ENCODE results near the gene KRTAP5-8.

Gene KRTAP5-8

GRCh38 chr11:71501071-71501985 is 36.5 kb upstream of the KRTAP5-8 start:
- Histone ChIP-seq H3K27me3 (ENCODE audit: control insufficient read depth, insufficient read depth, low read length) (no peaks in the 10 kb centered on the region), H3K36me3 (ENCODE audit: control insufficient read depth, insufficient read depth, low read length) (no peaks in the 10 kb centered on the region)

DNA sequence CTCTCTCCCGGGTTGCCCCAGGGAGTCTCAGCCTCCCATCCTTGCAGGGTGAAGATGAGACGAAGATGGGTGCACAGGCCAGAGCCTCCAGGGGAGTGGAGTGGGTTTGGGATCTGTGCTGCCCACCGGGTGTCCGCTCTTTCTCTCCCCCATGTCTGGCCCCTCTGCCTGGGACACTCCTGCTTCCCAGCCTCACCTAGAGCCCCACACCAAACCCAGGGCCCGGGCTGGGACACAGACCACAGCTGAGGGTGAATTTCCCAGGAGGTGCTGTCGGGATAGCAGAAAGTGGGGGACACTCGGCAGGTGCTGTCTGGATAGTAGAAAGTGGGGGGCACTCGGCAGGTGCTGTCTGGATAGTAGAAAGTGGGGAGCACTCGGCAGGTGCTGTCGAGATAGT is 35.8 kb upstream of the KRTAP5-8 start:
- no peak overlapping the region for H3K4me3 ChIP-seq (ENCODE audit: low read depth, low read length)
- H3K27ac ChIP-seq, result no peak overlapping the region
- H3K4me1 ChIP-seq, result no peaks in the 10 kb centered on the region
- no peak overlapping the region for H3K4me2 ChIP-seq (ENCODE audit: low read length)
- H2AFZ ChIP-seq, result no peak overlapping the region
- H3K9ac ChIP-seq, result no peak overlapping the region
- H3K9me3 ChIP-seq (ENCODE audit: control insufficient read depth, low read length), result no peaks in the 10 kb centered on the region
- H3K36me3 ChIP-seq (ENCODE audit: control insufficient read depth, insufficient read depth, low read length), result no peaks in the 10 kb centered on the region
- TF ChIP-seq, protein P1, sequence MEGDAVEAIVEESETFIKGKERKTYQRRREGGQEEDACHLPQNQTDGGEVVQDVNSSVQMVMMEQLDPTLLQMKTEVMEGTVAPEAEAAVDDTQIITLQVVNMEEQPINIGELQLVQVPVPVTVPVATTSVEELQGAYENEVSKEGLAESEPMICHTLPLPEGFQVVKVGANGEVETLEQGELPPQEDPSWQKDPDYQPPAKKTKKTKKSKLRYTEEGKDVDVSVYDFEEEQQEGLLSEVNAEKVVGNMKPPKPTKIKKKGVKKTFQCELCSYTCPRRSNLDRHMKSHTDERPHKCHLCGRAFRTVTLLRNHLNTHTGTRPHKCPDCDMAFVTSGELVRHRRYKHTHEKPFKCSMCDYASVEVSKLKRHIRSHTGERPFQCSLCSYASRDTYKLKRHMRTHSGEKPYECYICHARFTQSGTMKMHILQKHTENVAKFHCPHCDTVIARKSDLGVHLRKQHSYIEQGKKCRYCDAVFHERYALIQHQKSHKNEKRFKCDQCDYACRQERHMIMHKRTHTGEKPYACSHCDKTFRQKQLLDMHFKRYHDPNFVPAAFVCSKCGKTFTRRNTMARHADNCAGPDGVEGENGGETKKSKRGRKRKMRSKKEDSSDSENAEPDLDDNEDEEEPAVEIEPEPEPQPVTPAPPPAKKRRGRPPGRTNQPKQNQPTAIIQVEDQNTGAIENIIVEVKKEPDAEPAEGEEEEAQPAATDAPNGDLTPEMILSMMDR (IDR thresholded peaks at IDR 0.05), result no peak
- H3K79me2 ChIP-seq, result no peaks in the 10 kb centered on the region
- no peaks in the 10 kb centered on the region for H3K27me3 ChIP-seq (ENCODE audit: control insufficient read depth, insufficient read depth, low read length)

More at GRCh38 chr11:71501071-71501985, 36.5 kb upstream of the KRTAP5-8 start:
- H3K4me2 ChIP-seq (ENCODE audit: low read length), result no peak overlapping the region
- no peak overlapping the region for H3K27ac ChIP-seq
- TF ChIP-seq, protein P1 (IDR thresholded peaks at IDR 0.05), result no peak
- H3K79me2 ChIP-seq, result no peaks in the 10 kb centered on the region
- no peak overlapping the region for H3K4me3 ChIP-seq (ENCODE audit: low read depth, low read length)
- no peaks in the 10 kb centered on the region for H3K4me1 ChIP-seq
- no peak overlapping the region for H2AFZ ChIP-seq
- no peak overlapping the region for H3K9ac ChIP-seq
- no peaks in the 10 kb centered on the region for H3K9me3 ChIP-seq (ENCODE audit: control insufficient read depth, low read length)

DNA sequence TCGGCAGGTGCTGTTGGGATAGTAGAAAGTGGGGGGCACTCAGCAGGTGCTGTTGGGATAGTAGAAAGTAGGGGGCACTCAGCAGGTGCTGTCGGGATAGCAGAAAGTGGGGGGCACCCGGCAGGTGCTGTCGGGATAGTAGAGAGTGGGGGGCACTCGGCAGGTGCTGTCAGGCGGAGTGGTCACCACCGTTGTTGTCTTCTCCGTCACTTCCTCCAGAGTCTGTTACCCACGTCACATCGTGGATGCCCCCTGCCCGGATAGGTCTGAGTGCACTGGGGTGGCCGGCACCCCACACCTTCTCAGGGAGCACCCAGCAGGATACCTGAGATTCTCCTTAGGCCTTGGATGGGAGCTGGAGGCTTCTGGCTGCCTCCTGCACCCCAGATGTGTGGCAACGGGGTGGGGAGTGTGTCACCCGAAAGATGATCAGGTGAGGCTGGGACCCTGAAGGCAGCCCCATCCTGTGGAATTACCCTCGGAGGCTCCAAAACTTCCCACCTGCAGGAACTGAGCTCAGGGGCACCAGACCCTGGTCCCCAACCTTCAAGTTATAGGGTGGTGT is 34.9 kb upstream of the KRTAP5-8 start:
- TF ChIP-seq, protein P1 (IDR thresholded peaks at IDR 0.05), result no peak
- no peaks in the 10 kb centered on the region for H3K79me2 ChIP-seq
- H3K27me3 ChIP-seq (ENCODE audit: control insufficient read depth, insufficient read depth, low read length), result no peaks in the 10 kb centered on the region
- H3K27ac ChIP-seq, result no peak overlapping the region
- H3K36me3 ChIP-seq (ENCODE audit: control insufficient read depth, insufficient read depth, low read length), result no peaks in the 10 kb centered on the region
- H3K9me3 ChIP-seq (ENCODE audit: control insufficient read depth, low read length), result no peaks in the 10 kb centered on the region
- no peaks in the 10 kb centered on the region for H3K4me1 ChIP-seq
- no peak overlapping the region for H3K9ac ChIP-seq
- H2AFZ ChIP-seq, result no peak overlapping the region
- no peak overlapping the region for H3K4me3 ChIP-seq (ENCODE audit: low read depth, low read length)
- H3K4me2 ChIP-seq (ENCODE audit: low read length), result no peak overlapping the region

GRCh38 chr11:71504531-71504930 is 33.3 kb upstream of the KRTAP5-8 start:
- no peaks in the 10 kb centered on the region for H3K79me2 ChIP-seq
- H2AFZ ChIP-seq, result no peak overlapping the region
- no peaks in the 10 kb centered on the region for H3K9me3 ChIP-seq (ENCODE audit: control insufficient read depth, low read length)
- H3K36me3 ChIP-seq (ENCODE audit: control insufficient read depth, insufficient read depth, low read length), result no peaks in the 10 kb centered on the region
- H3K27me3 ChIP-seq (ENCODE audit: control insufficient read depth, insufficient read depth, low read length), result no peaks in the 10 kb centered on the region
- no peak overlapping the region for H3K4me3 ChIP-seq (ENCODE audit: low read depth, low read length)
- no peak overlapping the region for H3K27ac ChIP-seq
- no peak overlapping the region for H3K9ac ChIP-seq
- TF ChIP-seq, protein P1 (IDR thresholded peaks at IDR 0.05), result no peak
- no peaks in the 10 kb centered on the region for H3K4me1 ChIP-seq
- no peak overlapping the region for H3K4me2 ChIP-seq (ENCODE audit: low read length)

All from parathyroid adenoma (tissue), 2 donors.